Right lobe of liver (tissue), 4 donors: ENCODE measurements around the gene MED15.

Experiments used
- POLR2A ChIP-seq: fragments of 450-650 bp; IDR thresholded peaks from one replicate; pipeline ENCODE4 v1.6.1; 2017; ENCODE audit warnings: antibody characterized with exemption, mild to moderate bottlenecking
- TF ChIP-seq, protein P1 (sequence below), 4 donors: fragments of 200-600 bp in 3 of 4; fragments of 450-650 bp in 1 of 4; IDR thresholded peaks; one replicate each; pipeline versions ENCODE4 v1.5.1 to v1.8.0; 2016 to 2022; ENCODE audit warnings: antibody characterized with exemption in 4 of 4, mild to moderate bottlenecking in 2 of 4
- donor health status: DM: no; HTN: no; CAD: no.
- donor health status: DM: no; HTN: no; CAD: no.
- donor health status: DM: no; HTN: yes; CAD: no.

- TF ChIP-seq POLR2A = no peak
- TF ChIP-seq, protein P1, sequence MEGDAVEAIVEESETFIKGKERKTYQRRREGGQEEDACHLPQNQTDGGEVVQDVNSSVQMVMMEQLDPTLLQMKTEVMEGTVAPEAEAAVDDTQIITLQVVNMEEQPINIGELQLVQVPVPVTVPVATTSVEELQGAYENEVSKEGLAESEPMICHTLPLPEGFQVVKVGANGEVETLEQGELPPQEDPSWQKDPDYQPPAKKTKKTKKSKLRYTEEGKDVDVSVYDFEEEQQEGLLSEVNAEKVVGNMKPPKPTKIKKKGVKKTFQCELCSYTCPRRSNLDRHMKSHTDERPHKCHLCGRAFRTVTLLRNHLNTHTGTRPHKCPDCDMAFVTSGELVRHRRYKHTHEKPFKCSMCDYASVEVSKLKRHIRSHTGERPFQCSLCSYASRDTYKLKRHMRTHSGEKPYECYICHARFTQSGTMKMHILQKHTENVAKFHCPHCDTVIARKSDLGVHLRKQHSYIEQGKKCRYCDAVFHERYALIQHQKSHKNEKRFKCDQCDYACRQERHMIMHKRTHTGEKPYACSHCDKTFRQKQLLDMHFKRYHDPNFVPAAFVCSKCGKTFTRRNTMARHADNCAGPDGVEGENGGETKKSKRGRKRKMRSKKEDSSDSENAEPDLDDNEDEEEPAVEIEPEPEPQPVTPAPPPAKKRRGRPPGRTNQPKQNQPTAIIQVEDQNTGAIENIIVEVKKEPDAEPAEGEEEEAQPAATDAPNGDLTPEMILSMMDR (IDR thresholded peaks at IDR 0.05) = no peak
Observed at GRCh38 chr22:20602609-20603164, 95.3 kb downstream of the MED15 start.
